BLaER1 treated with 17β-estradiol and CSF1 and Interleukin-3, amounts not matched to agents 10 nM and 100 nM (cell line): ENCODE results near the gene PKN3.

Experiments used
- H3K27ac ChIP-seq, 11 experiments: shearing (Covaris generic); formaldehyde crosslinking; 2 replicates each; pipeline ENCODE4 v1.8.1; 2022
- H3K27me3 ChIP-seq, 11 experiments: shearing (Covaris generic); formaldehyde crosslinking; 2 replicates each; pipeline ENCODE4 v1.8.1; 2022
- H3K36me3 ChIP-seq, 11 experiments: shearing (Covaris generic); formaldehyde crosslinking; 2 replicates each; pipeline ENCODE4 v1.8.1; 2022
- H3K4me1 ChIP-seq, 10 experiments: shearing (Covaris generic); formaldehyde crosslinking; 2 replicates each; pipeline ENCODE4 v1.8.1; 2022
- H3K4me2 ChIP-seq, 11 experiments: shearing (Covaris generic); formaldehyde crosslinking; 2 replicates each; pipeline ENCODE4 v1.8.1; 2022
- H3K4me3 ChIP-seq, 10 experiments: shearing (Covaris generic); formaldehyde crosslinking; 2 replicates each; pipeline ENCODE4 v1.8.1; 2022
- H3K9ac ChIP-seq, 11 experiments: shearing (Covaris generic); formaldehyde crosslinking; 2 replicates each; pipeline ENCODE4 v1.8.1; 2022
- H3K9me3 ChIP-seq, 11 experiments: shearing (Covaris generic); formaldehyde crosslinking; replicated peaks in 1 of 11; 2 replicates each; pipeline ENCODE4 v1.8.1; 2022
- H4K20me1 ChIP-seq, 11 experiments: shearing (Covaris generic); formaldehyde crosslinking; 2 replicates each; pipeline ENCODE4 v1.8.1; 2022
- Cebpa-rat ChIP-seq, 11 experiments: shearing (Covaris generic); IDR thresholded peaks; 2 replicates each; pipeline ENCODE4 v1.8.1; 2022

Gene PKN3

GRCh38 chr9:128764361-128764760, 62.1 kb downstream of the PKN3 start:
- TF ChIP-seq Cebpa-rat (IDR thresholded peaks at IDR 0.05), result no peak
- H3K9me3 ChIP-seq, result no peaks in the 10 kb centered on the region
- no peak overlapping the region; a peak in 1 of 22 replicates for H3K9ac ChIP-seq
- H3K27ac ChIP-seq, result no peak overlapping the region
- no peak overlapping the region for H3K4me3 ChIP-seq
- H3K4me2 ChIP-seq, result no peak overlapping the region
- H3K27me3 ChIP-seq, result no peaks in the 10 kb centered on the region
- peaks cover 0 to 6% (median 0%) of the 10 kb centered on the region in 11 experiments; a peak in 2 of 22 replicates for H4K20me1 ChIP-seq
- peaks cover 0 to 4% (median 0%) of the 10 kb centered on the region in 10 experiments; a peak in 2 of 20 replicates for H3K4me1 ChIP-seq
- peaks cover 0 to 17% (median 4%) of the 10 kb centered on the region in 11 experiments; a peak in 6 of 22 replicates for H3K36me3 ChIP-seq

- Histone ChIP-seq H3K36me3 (peaks cover 0 to 17% (median 4%) of the 10 kb centered on the region in 11 experiments; a peak in 6 of 22 replicates), H3K9ac (no peak overlapping the region), H3K27ac (no peak overlapping the region), H3K4me2 (no peak overlapping the region), H3K27me3 (no peaks in the 10 kb centered on the region), H3K4me3 (no peak overlapping the region), H3K4me1 (peaks cover 1 to 14% (median 7%) of the 10 kb centered on the region in 10 experiments; a peak in 18 of 20 replicates), H4K20me1 (peaks cover 0 to 6% (median 0%) of the 10 kb centered on the region in 11 experiments; a peak in 2 of 22 replicates), H3K9me3 (no peaks in the 10 kb centered on the region)
- TF ChIP-seq Cebpa-rat (IDR thresholded peaks at IDR 0.05), result no peak
Measured at GRCh38 chr9:128765499-128765898, 63.2 kb downstream of the PKN3 start.

- peaks cover 0 to 17% (median 4%) of the 10 kb centered on the region in 11 experiments; a peak in 6 of 22 replicates for H3K36me3 ChIP-seq
Measured at GRCh38 chr9:128768606-128769005, 66.3 kb downstream of the PKN3 start.

More at GRCh38 chr9:128768606-128769005, 66.3 kb downstream of the PKN3 start:
- TF ChIP-seq Cebpa-rat (IDR thresholded peaks at IDR 0.05), result no peak
- Histone ChIP-seq H3K4me1 (peaks cover 15 to 31% (median 23%) of the 10 kb centered on the region in 10 experiments), H3K9me3 (no peaks in the 10 kb centered on the region), H3K9ac (no peak overlapping the region; a peak in 2 of 22 replicates), H3K4me2 (no peak overlapping the region), H3K27me3 (no peaks in the 10 kb centered on the region), H4K20me1 (peaks cover 0 to 6% (median 0%) of the 10 kb centered on the region in 11 experiments; a peak in 2 of 22 replicates), H3K27ac (no peak overlapping the region), H3K4me3 (no peak overlapping the region)
